ENCODE measurements around the gene P2RX6. TPM values are rescaled to one million over a fixed set of nuclear protein-coding genes. Genes with fewer than 3 reads are reported as not detected.
"Not testable (repeated sequence)": the region's sequence is repeated elsewhere in the genome, so short reads cannot be mapped to it uniquely, and the experiment has no call there.

Gene P2RX6
- total RNA-seq, 1 donor, result 3.5 TPM

GRCh38 chr22:21045585-21046294, 30.8 kb downstream of the P2RX6 start, which contains the start of gene LRRC74B:
Gene LRRC74B (plus strand): TSS chr22:21045946. CDS start chr22:21045987, 41 bp downstream.
- peak within 1 kb of the TSS; percentile 65 for H3K4me3 ChIP-seq (ENCODE audit: low read depth, low read length)
- no peak for TF ChIP-seq CTCF (IDR thresholded peaks at IDR 0.05; ENCODE audit: insufficient read depth, low read depth, low read length)
- peak; percentile 93 for DNase-seq (ENCODE audit: low read depth)

GRCh38 chr22:21047035-21047661, 32.2 kb downstream of the P2RX6 start:
- DNase-seq (ENCODE audit: low read depth), result no peak
- H3K4me3 ChIP-seq (ENCODE audit: low read depth, low read length), result no peak overlapping the region
- TF ChIP-seq CTCF (IDR thresholded peaks at IDR 0.05; ENCODE audit: insufficient read depth, low read depth, low read length), result no peak

GRCh38 chr22:21047730-21048129, 32.8 kb downstream of the P2RX6 start:
- H3K4me3 ChIP-seq (ENCODE audit: low read depth, low read length), result no peak overlapping the region
- DNase-seq (ENCODE audit: low read depth), result no peak
- TF ChIP-seq CTCF (IDR thresholded peaks at IDR 0.05; ENCODE audit: insufficient read depth, low read depth, low read length), result no peak

GRCh38 chr22:21048448-21048847, 33.5 kb downstream of the P2RX6 start:
- DNase-seq (ENCODE audit: low read depth); H3K4me3 ChIP-seq (ENCODE audit: low read depth, low read length): not testable (repeated sequence)

- H3K4me3 ChIP-seq (ENCODE audit: low read depth, low read length); DNase-seq (ENCODE audit: low read depth): not testable (repeated sequence)
These were observed 34.0 kb downstream of the P2RX6 start for GRCh38 chr22:21048965-21049364.

- no peak for DNase-seq (ENCODE audit: low read depth)
- H3K4me3 ChIP-seq (ENCODE audit: low read depth, low read length), result no peak overlapping the region
- no peak for TF ChIP-seq CTCF (IDR thresholded peaks at IDR 0.05; ENCODE audit: insufficient read depth, low read depth, low read length)
These were observed 36.3 kb downstream of the P2RX6 start for GRCh38 chr22:21051145-21051830.

GRCh38 chr22:21051831-21052400, 37.0 kb downstream of the P2RX6 start:
- no peak for DNase-seq (ENCODE audit: low read depth)
- H3K4me3 ChIP-seq (ENCODE audit: low read depth, low read length), result no peak overlapping the region
- TF ChIP-seq CTCF (IDR thresholded peaks at IDR 0.05; ENCODE audit: insufficient read depth, low read depth, low read length), result no peak

All from fibroblast of villous mesenchyme (primary cell).